Smooth muscle cell (in vitro differentiated cells): Measurements from ENCODE around the gene UQCC2. TPM values are rescaled to one million over a fixed set of nuclear protein-coding genes. Genes with fewer than 3 reads are reported as not detected.

Experiments used
- DNase-seq: peaks from one replicate; lab custom pipeline; 2025; ENCODE audit not compliant: unreplicated experiment; lab: John Stamatoyannopoulos, UW
- H2AFZ ChIP-seq: fragments of 200-600 bp; sonication (generic); 2 replicates; pipeline ENCODE4 v1.6.0; 2016; ENCODE audit warnings: antibody characterized with exemption, low read depth, mild to moderate bottlenecking
- H3F3A ChIP-seq: fragments of 200-600 bp; sonication (generic); 2 replicates; pipeline ENCODE4 v1.6.0; 2017; ENCODE audit warnings: antibody characterized with exemption, low read depth
- H3K27ac ChIP-seq: fragments of 200-600 bp; sonication (generic); 2 replicates; pipeline ENCODE4 v1.5.1; 2016; ENCODE audit warnings: low read depth, mild to moderate bottlenecking
- H3K27me3 ChIP-seq: fragments of 200-600 bp; sonication (generic); 2 replicates; pipeline ENCODE4 v1.6.1; 2016; ENCODE audit warnings: low read depth, mild to moderate bottlenecking
- H3K36me3 ChIP-seq: fragments of 200-600 bp; sonication (generic); 2 replicates; pipeline ENCODE4 v1.5.1; 2016; ENCODE audit warnings: low read depth
- H3K4me1 ChIP-seq: fragments of 200-600 bp; sonication (generic); 2 replicates; pipeline ENCODE4 v1.5.1; 2016; ENCODE audit warnings: low read depth
- H3K4me2 ChIP-seq: fragments of 200-600 bp; sonication (generic); 2 replicates; pipeline ENCODE4 v1.6.0; 2016; ENCODE audit warnings: mild to moderate bottlenecking
- H3K4me3 ChIP-seq: fragments of 200-600 bp; sonication (generic); 2 replicates; pipeline ENCODE4 v1.5.1; 2016; ENCODE audit warnings: mild to moderate bottlenecking
- H3K79me2 ChIP-seq: fragments of 200-600 bp; sonication (generic); 2 replicates; pipeline ENCODE4 v1.6.0; 2016; ENCODE audit warnings: low read depth, mild to moderate bottlenecking
- H3K9ac ChIP-seq: fragments of 200-600 bp; sonication (generic); 2 replicates; pipeline ENCODE4 v1.6.0; 2016; ENCODE audit warnings: low read depth
- H3K9me3 ChIP-seq: fragments of 200-600 bp; sonication (generic); replicated peaks from 2 replicates; pipeline ENCODE4 v1.5.1; 2016; ENCODE audit warnings: low read depth
- H4K20me1 ChIP-seq: fragments of 200-600 bp; sonication (generic); 2 replicates; pipeline ENCODE4 v1.6.0; 2016; ENCODE audit warnings: low read depth
- WGBS: methylation state at CpG from one replicate; pipeline ENCODE4 v1.1.7; 2016; ENCODE audit warnings: low lambda C conversion rate; 5-methylcytosine and 5-hydroxymethylcytosine counted together
- polyA plus RNA-seq: library from polyadenylated mRNA; unstranded; fragments of >200 nt; fragmentation: Nextera tagmentation; extraction: Ambion mirVana; gene quantifications from 2 replicates; pipeline ENCODE4 v1.2.1, GENCODE V29; 2016
- total RNA-seq: library from RNA; depleted of rRNA; stranded (reverse); fragments of >200 nt; gene quantifications from 2 replicates; pipeline ENCODE4 v1.2.3, GENCODE V29; 2014
- TF ChIP-seq, protein P1 (sequence below): fragments of 200-600 bp; sonication (generic); IDR thresholded peaks from 2 replicates; pipeline ENCODE4 v1.5.1; 2017; ENCODE audit warnings: borderline replicate concordance, mild to moderate bottlenecking, antibody characterized with exemption; ENCODE audit not compliant: insufficient read depth, poor library complexity, severe bottlenecking

Gene UQCC2
- total and polyA plus RNA-seq, 2 experiments from 2014 or later, result 67.3 to 208 TPM

DNA sequence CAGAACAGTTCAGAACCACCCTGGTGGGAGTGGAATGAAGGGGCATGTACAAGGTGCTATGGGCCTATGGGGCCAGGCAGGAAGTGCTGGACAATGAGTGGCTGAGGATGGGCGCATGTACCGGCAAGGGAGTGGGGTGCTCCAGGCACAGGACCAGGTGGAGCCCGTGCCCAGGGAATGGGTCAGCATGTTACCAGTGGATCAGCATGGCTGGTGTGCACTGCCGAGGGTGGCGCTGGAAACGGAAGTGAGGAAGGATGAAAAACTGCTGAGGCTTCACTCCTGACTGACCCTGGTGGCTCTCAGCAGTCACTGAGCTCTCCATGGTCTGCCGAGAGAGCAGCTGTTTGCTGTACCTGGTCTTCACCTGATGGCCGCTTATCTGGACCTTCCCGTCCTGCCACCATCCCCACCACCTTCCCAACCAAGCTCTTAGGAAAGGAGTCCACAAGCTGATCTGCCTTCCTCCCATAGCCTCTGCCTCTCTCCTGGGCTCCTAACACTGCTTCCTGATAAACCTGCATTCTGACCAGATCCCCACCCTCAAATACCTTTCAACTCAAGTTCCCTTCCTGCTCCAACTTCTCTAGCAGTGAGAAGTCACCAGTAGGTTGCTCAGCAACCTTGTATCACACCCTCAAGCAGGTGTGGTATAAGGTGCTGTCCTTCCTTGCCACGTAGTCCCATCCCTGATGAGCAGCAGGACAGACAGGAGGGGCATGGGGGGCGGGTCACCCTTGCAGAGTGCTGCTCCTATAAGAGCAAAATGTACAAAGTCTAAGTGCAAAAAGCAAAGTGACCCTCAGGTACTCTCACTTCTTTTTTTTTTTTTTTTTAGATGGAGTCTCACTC lies 7.1 kb downstream of the UQCC2 start:
- Histone ChIP-seq H3F3A (no peaks in the 10 kb centered on the region), H3K36me3 (no peaks in the 10 kb centered on the region), H2AFZ (no peak overlapping the region), H3K27ac (no peak overlapping the region), H3K79me2 (no peaks in the 10 kb centered on the region), H3K4me1 (no peaks in the 10 kb centered on the region), H3K9me3 (no peaks in the 10 kb centered on the region), H3K27me3 (no peaks in the 10 kb centered on the region), H3K9ac (no peak overlapping the region), H4K20me1 (peaks cover 6% of the 10 kb centered on the region), H3K4me3 (no peak overlapping the region), H3K4me2 (no peak overlapping the region)
- WGBS, result 93% methylated on average over 11 of the region's 11 CpGs
- TF ChIP-seq, protein P1, sequence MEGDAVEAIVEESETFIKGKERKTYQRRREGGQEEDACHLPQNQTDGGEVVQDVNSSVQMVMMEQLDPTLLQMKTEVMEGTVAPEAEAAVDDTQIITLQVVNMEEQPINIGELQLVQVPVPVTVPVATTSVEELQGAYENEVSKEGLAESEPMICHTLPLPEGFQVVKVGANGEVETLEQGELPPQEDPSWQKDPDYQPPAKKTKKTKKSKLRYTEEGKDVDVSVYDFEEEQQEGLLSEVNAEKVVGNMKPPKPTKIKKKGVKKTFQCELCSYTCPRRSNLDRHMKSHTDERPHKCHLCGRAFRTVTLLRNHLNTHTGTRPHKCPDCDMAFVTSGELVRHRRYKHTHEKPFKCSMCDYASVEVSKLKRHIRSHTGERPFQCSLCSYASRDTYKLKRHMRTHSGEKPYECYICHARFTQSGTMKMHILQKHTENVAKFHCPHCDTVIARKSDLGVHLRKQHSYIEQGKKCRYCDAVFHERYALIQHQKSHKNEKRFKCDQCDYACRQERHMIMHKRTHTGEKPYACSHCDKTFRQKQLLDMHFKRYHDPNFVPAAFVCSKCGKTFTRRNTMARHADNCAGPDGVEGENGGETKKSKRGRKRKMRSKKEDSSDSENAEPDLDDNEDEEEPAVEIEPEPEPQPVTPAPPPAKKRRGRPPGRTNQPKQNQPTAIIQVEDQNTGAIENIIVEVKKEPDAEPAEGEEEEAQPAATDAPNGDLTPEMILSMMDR, result no peak
- DNase-seq, result no peak

- no peak overlapping the region for H3K4me3 ChIP-seq
- H3K27me3 ChIP-seq, result no peaks in the 10 kb centered on the region
- H3K36me3 ChIP-seq, result no peaks in the 10 kb centered on the region
- H4K20me1 ChIP-seq, result peaks cover 6% of the 10 kb centered on the region
- H3K79me2 ChIP-seq, result no peaks in the 10 kb centered on the region
- H2AFZ ChIP-seq, result no peak overlapping the region
- 87% methylated on average over 1 of the region's 1 CpG for WGBS
- no peaks in the 10 kb centered on the region for H3K9me3 ChIP-seq
- H3K4me1 ChIP-seq, result no peaks in the 10 kb centered on the region
- DNase-seq, result no peak
- TF ChIP-seq, protein P1, result peak; percentile 39
- no peak overlapping the region for H3K9ac ChIP-seq
- H3K4me2 ChIP-seq, result no peak overlapping the region
- H3K27ac ChIP-seq, result no peak overlapping the region
- no peaks in the 10 kb centered on the region for H3F3A ChIP-seq
Measured at GRCh38 chr6:33702345-33702977, 9.0 kb downstream of the UQCC2 start.

DNA sequence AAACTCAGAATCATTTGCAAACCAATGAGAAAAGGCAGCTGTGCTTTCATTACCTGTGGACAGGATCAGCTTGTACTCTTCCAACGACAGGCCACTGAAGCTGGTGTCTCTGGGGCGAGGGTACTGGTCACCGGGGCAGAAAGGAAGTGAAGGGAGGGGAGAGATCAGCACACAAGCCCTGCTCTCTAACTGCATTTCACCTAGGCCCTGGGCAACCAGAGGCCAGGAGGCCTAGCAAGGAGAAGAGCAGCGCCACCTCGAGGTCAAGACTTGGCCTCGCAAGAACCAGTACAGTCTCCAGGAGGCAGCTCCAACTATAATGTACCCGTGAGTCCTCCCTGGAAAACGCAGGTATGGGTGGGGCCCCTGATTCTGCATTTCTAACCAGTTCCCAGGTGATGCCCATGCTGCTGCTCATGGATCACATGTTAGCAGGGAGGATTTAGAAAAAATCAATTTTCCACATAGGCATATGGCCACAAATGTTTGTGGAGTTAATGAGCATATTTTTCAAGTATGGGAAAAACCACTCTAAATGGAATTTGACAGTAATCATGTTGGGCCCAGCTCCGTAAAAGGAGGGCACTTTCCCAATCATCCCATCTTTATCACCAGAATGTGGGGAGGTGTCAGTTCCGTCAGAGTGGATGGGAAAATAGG lies 11.0 kb downstream of the UQCC2 start:
- Histone ChIP-seq H3F3A (no peaks in the 10 kb centered on the region), H3K4me3 (no peak overlapping the region), H3K27me3 (no peaks in the 10 kb centered on the region), H3K36me3 (no peaks in the 10 kb centered on the region), H3K9ac (no peak overlapping the region), H3K27ac (no peak overlapping the region), H4K20me1 (peaks cover 4% of the 10 kb centered on the region), H3K9me3 (no peaks in the 10 kb centered on the region), H3K79me2 (no peaks in the 10 kb centered on the region), H3K4me1 (no peaks in the 10 kb centered on the region), H3K4me2 (no peak overlapping the region), H2AFZ (no peak overlapping the region)
- 47% methylated on average over 10 of the region's 10 CpGs for WGBS
- peak; percentile 10 for DNase-seq
- TF ChIP-seq, protein P1, result peak; percentile 68
